Ovary (tissue), 3 donors: ENCODE measurements around the gene DNAJB2.

Source experiments
- POLR2A ChIP-seq: fragments of 450-650 bp; IDR thresholded peaks from one replicate; pipeline ENCODE4 v1.6.1; 2017; ENCODE audit warnings: antibody characterized with exemption, mild to moderate bottlenecking, moderate library complexity
- TF ChIP-seq, protein P1 (sequence below), 3 donors: fragments of 450-650 bp in 2 of 3; fragments of 200-600 bp in 1 of 3; IDR thresholded peaks; one replicate each; pipeline versions ENCODE4 v1.5.1 to v1.8.0; 2016 to 2022; ENCODE audit warnings: antibody characterized with exemption in 3 of 3, mild to moderate bottlenecking in 1 of 3
- donor health status: DM: no; HTN: no; CAD: no.

DNA sequence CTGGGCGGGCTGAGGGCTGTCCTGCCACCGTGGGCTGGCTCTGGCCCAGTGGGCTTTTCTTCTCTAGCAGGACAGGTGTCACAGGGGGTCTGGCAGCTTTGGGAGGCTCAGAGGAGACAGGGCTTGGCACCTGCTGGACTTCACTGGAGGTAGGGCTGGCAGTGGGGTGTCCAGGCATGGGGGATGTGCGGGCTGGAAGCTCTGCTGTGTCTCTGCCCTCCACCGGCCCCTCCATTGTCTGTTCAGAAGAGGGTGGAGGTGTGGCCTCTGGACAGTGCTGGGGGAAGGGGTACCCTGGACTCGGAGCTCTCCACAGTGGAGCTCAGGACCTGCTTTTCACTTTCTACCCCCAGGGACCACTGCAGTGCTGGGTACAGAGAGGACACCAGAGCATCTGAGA, 20.9 kb downstream of the DNAJB2 start:
- TF ChIP-seq, protein P1, sequence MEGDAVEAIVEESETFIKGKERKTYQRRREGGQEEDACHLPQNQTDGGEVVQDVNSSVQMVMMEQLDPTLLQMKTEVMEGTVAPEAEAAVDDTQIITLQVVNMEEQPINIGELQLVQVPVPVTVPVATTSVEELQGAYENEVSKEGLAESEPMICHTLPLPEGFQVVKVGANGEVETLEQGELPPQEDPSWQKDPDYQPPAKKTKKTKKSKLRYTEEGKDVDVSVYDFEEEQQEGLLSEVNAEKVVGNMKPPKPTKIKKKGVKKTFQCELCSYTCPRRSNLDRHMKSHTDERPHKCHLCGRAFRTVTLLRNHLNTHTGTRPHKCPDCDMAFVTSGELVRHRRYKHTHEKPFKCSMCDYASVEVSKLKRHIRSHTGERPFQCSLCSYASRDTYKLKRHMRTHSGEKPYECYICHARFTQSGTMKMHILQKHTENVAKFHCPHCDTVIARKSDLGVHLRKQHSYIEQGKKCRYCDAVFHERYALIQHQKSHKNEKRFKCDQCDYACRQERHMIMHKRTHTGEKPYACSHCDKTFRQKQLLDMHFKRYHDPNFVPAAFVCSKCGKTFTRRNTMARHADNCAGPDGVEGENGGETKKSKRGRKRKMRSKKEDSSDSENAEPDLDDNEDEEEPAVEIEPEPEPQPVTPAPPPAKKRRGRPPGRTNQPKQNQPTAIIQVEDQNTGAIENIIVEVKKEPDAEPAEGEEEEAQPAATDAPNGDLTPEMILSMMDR (IDR thresholded peaks at IDR 0.05), result no peak
- TF ChIP-seq POLR2A, result no peak
